ENCODE data around the gene FBXL2. TPM values are rescaled to one million over a fixed set of nuclear protein-coding genes. Genes with fewer than 3 reads are reported as not detected.
A peak's percentile ranks its signal among the peaks of the same experiment; 100 is the strongest.
"Not testable (repeated sequence)": the region's sequence is repeated elsewhere in the genome, so short reads cannot be mapped to it uniquely, and the experiment has no call there.

The FBXL2 gene
- total RNA-seq, 1 donor from 2014 or later = not detected

DNA sequence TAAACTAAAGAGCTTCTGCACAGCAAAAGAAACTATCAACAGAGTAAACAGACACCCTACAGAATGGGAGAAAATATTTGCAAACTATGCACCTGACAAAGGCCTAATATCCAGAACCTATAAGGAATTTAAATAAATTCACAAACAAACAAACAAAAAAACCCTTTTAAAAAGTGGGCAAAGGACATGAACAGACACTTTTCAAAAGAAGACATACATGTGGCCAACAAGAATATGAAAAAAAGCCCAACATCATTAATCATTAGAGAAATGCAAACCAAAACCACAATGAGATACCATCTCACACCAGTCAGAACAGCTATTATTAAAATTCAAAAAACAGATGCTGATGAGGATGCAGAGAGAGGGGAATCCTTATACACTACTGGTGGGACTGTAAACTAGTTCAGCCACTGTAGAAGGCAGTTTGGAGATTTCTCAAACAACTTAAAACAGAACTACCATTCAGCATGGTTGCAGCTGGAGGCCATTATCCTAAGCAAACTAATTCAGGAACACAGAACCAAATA lies 61.8 kb downstream of the FBXL2 start:
- H3K4me3 Mint-ChIP-seq; H3K36me3 Mint-ChIP-seq (ENCODE audit: low read depth); H3K27ac Mint-ChIP-seq; intact Hi-C loops (cut with micrococcal nuclease); H3K27me3 Mint-ChIP-seq; DNase-seq; H3K4me1 Mint-ChIP-seq; H3K9me3 Mint-ChIP-seq: not testable (repeated sequence)

- Mint-ChIP-seq H3K36me3 (ENCODE audit: low read depth) (no peaks in the 10 kb centered on the region), H3K4me3 (no peak overlapping the region), H3K9me3 (no peaks in the 10 kb centered on the region), H3K27ac (no peak overlapping the region), H3K4me1 (no peaks in the 10 kb centered on the region), H3K27me3 (peaks cover 6% of the 10 kb centered on the region)
- intact Hi-C loops (cut with micrococcal nuclease) = no loop called here
- no peak for DNase-seq
Measured at GRCh38 chr3:33339758-33340157, 62.5 kb downstream of the FBXL2 start.

DNA sequence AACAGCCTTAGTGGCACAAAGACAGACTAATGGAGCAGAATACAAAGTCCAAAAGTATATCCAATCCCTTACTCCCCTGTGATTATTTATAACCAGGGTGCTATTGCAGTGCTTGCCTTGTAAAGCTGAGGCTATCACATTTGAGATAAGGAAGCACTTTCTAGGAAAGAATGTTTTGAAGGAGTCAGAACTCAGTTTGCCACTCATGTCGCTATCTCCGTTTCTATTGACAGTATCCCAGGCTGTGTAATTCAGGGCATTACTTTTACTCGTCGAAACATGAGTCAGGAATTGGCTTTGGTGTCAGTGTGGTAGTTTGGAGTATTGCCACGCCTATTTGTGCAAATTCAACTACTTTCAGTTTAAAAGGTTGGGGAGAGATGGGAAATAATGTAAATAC lies 78.4 kb downstream of the FBXL2 start:
- intact Hi-C loops (cut with micrococcal nuclease) = no loop called here
- peaks cover 1% of the 10 kb centered on the region for H3K4me1 Mint-ChIP-seq
- DNase-seq = no peak
- H3K4me3 Mint-ChIP-seq = no peak overlapping the region
- no peaks in the 10 kb centered on the region for H3K9me3 Mint-ChIP-seq
- H3K27ac Mint-ChIP-seq = no peak overlapping the region
- H3K36me3 Mint-ChIP-seq (ENCODE audit: low read depth) = no peaks in the 10 kb centered on the region
- peaks cover 27% of the 10 kb centered on the region for H3K27me3 Mint-ChIP-seq

DNA sequence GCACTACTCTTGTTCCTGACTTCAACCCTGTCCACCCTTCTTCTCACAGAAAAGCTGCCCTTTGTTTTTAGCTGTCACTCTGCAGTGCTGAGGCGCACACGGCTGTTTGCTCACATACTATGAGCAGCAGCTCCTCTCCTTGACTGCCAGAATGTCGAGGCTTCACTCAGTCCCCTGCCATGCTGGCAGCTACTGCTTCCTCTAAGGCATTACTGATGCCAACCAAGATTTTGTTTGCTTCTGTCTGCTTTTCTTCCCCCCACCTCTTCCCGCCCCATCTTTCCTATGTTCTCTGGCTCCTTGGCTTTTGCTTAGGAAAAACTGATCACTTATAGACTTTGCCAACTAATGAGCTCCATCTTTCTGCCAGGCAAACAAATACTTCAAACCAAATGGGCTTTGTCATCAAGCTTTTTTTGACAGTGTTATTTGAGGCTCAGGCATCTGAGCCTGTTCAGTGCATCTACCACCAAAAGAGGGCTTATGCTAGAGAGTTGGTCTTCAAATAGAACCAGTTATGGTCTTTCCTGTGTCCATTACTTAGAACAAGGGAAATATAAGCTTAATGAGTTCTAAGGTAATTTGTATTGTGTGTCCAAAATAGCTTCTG lies 81.0 kb downstream of the FBXL2 start:
- Mint-ChIP-seq H3K4me1 (peaks cover 1% of the 10 kb centered on the region), H3K4me3 (no peak overlapping the region), H3K9me3 (no peaks in the 10 kb centered on the region), H3K27me3 (peaks cover 22% of the 10 kb centered on the region), H3K27ac (peak overlapping the region; percentile 3), H3K36me3 (ENCODE audit: low read depth) (no peaks in the 10 kb centered on the region)
- intact Hi-C loops (cut with micrococcal nuclease) = no loop called here
- DNase-seq = no peak

DNA sequence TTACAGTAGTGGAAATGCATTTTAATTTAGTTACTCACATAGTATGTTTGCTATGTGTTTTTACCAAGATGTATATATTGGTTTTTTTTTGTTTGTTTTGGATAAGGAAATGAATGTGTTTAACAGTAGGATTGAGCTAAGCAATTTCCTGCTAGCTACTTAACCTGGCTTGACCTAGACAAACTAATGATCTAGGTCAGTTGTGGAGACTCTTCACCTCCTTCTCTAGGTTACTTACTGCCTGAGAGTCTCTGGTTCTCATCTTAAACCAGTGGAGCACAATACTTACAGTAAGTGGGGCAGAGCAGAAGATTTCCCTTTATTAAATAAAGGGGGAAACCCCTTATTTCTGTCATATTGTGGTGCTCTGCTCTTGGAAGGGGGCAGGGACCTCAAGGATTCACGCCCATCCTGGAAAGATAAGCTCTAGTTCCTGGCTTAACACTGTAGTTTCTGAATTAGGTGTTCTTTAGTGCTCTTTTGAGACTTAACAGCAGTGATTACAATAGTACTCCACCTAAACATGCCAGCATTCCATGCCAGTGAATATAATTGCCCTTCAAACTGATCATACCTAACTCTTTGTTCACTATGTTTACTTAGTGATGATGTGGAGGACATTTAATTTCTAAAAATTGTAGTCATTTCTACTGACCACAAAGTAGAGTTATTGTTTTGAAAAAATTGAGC lies 83.0 kb downstream of the FBXL2 start:
- no peaks in the 10 kb centered on the region for H3K36me3 Mint-ChIP-seq (ENCODE audit: low read depth)
- intact Hi-C loops (cut with micrococcal nuclease) = no loop called here
- no peaks in the 10 kb centered on the region for H3K9me3 Mint-ChIP-seq
- no peak overlapping the region for H3K27ac Mint-ChIP-seq
- peaks cover 1% of the 10 kb centered on the region for H3K4me1 Mint-ChIP-seq
- H3K27me3 Mint-ChIP-seq = peaks cover 19% of the 10 kb centered on the region
- H3K4me3 Mint-ChIP-seq = no peak overlapping the region
- DNase-seq = no peak

- Mint-ChIP-seq H3K27ac (no peak overlapping the region), H3K4me1 (no peaks in the 10 kb centered on the region), H3K36me3 (ENCODE audit: low read depth) (no peaks in the 10 kb centered on the region), H3K9me3 (no peaks in the 10 kb centered on the region), H3K4me3 (no peak overlapping the region), H3K27me3 (peaks cover 20% of the 10 kb centered on the region)
- DNase-seq = no peak
- intact Hi-C loops (cut with micrococcal nuclease) = no loop called here
Measured at GRCh38 chr3:33363113-33363800, 86.0 kb downstream of the FBXL2 start.

GRCh38 chr3:33364060-33364459 lies 86.8 kb downstream of the FBXL2 start:
- Mint-ChIP-seq H3K36me3 (ENCODE audit: low read depth) (no peaks in the 10 kb centered on the region), H3K9me3 (no peaks in the 10 kb centered on the region), H3K4me3 (no peak overlapping the region), H3K4me1 (no peaks in the 10 kb centered on the region), H3K27ac (no peak overlapping the region), H3K27me3 (peaks cover 15% of the 10 kb centered on the region)
- DNase-seq = no peak
- intact Hi-C loops (cut with micrococcal nuclease) = no loop called here

DNA sequence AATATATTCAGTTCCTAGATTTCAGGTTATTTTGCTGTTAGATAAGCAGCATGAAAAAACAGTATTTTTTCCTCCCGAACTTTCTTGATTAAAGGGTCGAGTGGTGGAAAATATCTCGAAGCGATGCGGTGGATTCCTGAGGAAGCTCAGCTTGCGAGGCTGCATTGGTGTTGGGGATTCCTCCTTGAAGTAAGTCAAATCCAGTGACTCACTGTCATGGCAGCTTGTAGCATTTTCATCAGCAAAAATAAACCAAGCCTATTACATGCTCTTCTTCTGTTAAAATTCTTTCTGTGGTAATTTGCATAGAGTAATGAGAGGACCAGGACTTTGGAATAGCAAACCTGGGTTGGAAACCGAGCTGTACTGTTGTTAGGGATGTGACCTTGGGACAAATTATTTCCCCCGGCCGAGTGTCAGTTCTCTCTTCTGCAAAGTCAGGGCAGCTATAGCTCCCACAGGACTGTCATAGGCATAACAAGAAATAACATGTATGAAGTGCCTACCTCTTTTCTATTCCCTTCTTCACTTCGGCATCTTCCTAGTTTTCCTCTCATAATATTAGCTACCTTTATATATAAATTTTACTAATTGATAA lies 87.4 kb downstream of the FBXL2 start:
- Mint-ChIP-seq H3K9me3 (no peaks in the 10 kb centered on the region), H3K4me1 (no peaks in the 10 kb centered on the region), H3K27ac (no peak overlapping the region), H3K36me3 (ENCODE audit: low read depth) (no peaks in the 10 kb centered on the region), H3K27me3 (peaks cover 10% of the 10 kb centered on the region), H3K4me3 (no peak overlapping the region)
- intact Hi-C loops (cut with micrococcal nuclease) = no loop called here
- DNase-seq = no peak

- intact Hi-C loops (cut with micrococcal nuclease) = loop anchor here (1.0 to 5.0 kb wide), 3 partner anchors 241 to 425 kb away; no protein-coding TSS in a partner anchor
- no peak overlapping the region for H3K27ac Mint-ChIP-seq
- no peaks in the 10 kb centered on the region for H3K36me3 Mint-ChIP-seq (ENCODE audit: low read depth)
- DNase-seq = peak; percentile 82
- H3K27me3 Mint-ChIP-seq = peaks cover 7% of the 10 kb centered on the region
- H3K9me3 Mint-ChIP-seq = no peaks in the 10 kb centered on the region
- H3K4me1 Mint-ChIP-seq = peaks cover 5% of the 10 kb centered on the region
- H3K4me3 Mint-ChIP-seq = no peak overlapping the region
Measured at GRCh38 chr3:33372218-33373081, 95.2 kb downstream of the FBXL2 start.

- no peak for DNase-seq
- Mint-ChIP-seq H3K4me1 (peaks cover 5% of the 10 kb centered on the region), H3K36me3 (ENCODE audit: low read depth) (no peaks in the 10 kb centered on the region), H3K4me3 (no peak overlapping the region), H3K27me3 (peaks cover under 1% of the 10 kb centered on the region), H3K27ac (no peak overlapping the region), H3K9me3 (no peaks in the 10 kb centered on the region)
- intact Hi-C loops (cut with micrococcal nuclease) = loop anchor here (1.0 to 5.0 kb wide), 2 partner anchors 414 to 426 kb away; no protein-coding TSS in a partner anchor
Measured at GRCh38 chr3:33373082-33373437, 95.8 kb downstream of the FBXL2 start.

GRCh38 chr3:33377489-33377888 lies 100.2 kb downstream of the FBXL2 start:
- Mint-ChIP-seq H3K4me1 (peaks cover 4% of the 10 kb centered on the region), H3K36me3 (ENCODE audit: low read depth) (no peaks in the 10 kb centered on the region), H3K4me3 (no peak overlapping the region), H3K27ac (no peak overlapping the region), H3K27me3 (no peaks in the 10 kb centered on the region), H3K9me3 (no peaks in the 10 kb centered on the region)
- intact Hi-C loops (cut with micrococcal nuclease) = no loop called here
- DNase-seq = no peak

GRCh38 chr3:33377931-33378330 lies 100.7 kb downstream of the FBXL2 start:
- intact Hi-C loops (cut with micrococcal nuclease) = no loop called here
- Mint-ChIP-seq H3K27ac (no peak overlapping the region), H3K4me1 (peaks cover under 1% of the 10 kb centered on the region), H3K36me3 (ENCODE audit: low read depth) (no peaks in the 10 kb centered on the region), H3K4me3 (no peak overlapping the region), H3K9me3 (no peaks in the 10 kb centered on the region), H3K27me3 (no peaks in the 10 kb centered on the region)
- no peak for DNase-seq

- peaks cover 6% of the 10 kb centered on the region for H3K36me3 Mint-ChIP-seq (ENCODE audit: low read depth)
- intact Hi-C loops (cut with micrococcal nuclease) = no loop called here
- H3K9me3 Mint-ChIP-seq = no peaks in the 10 kb centered on the region
- H3K4me3 Mint-ChIP-seq = no peak overlapping the region
- H3K4me1 Mint-ChIP-seq = peaks cover 7% of the 10 kb centered on the region
- DNase-seq = no peak
- H3K27me3 Mint-ChIP-seq = no peaks in the 10 kb centered on the region
- no peak overlapping the region for H3K27ac Mint-ChIP-seq
Measured at GRCh38 chr3:33380653-33381052, 103.4 kb downstream of the FBXL2 start.

Data from activated CD4-positive, alpha-beta T cell treated with anti-CD3 and anti-CD28 coated beads, Interleukin-2, amount 10 ng/mL, durations not matched to agents 24 days and 14 days (primary cell).